Astrocyte (in vitro differentiated cells and primary cell): Measurements from ENCODE around the gene MALAT1. TPM values are rescaled to one million over a fixed set of nuclear protein-coding genes. Genes with fewer than 3 reads are reported as not detected.
"Not testable (repeated sequence)": the region's sequence is repeated elsewhere in the genome, so short reads cannot be mapped to it uniquely, and the experiment has no call there.

Experiments used
- DNase-seq: peaks from one replicate; pipeline ENCODE4 v3.0.0-alpha.2; 2010; ENCODE audit warnings: low read depth
- FAIRE-seq: peaks from 2 replicates; lab custom pipeline; 2011; peaks lifted over from hg19 to GRCh38; lab: Jason Lieb, UNC
- H2AFZ ChIP-seq: 2 replicates; pipeline ENCODE4 v1.6.0; 2012; ENCODE audit warnings: low read depth, low read length, inconsistent platforms
- H3K27ac ChIP-seq: 2 replicates; pipeline ENCODE4 v1.5.1; 2011; ENCODE audit warnings: low read depth, low read length, inconsistent platforms
- H3K27me3 ChIP-seq: 2 replicates; pipeline ENCODE4 v1.6.0; 2011; ENCODE audit warnings: low read length, inconsistent platforms; ENCODE audit not compliant: insufficient read depth
- H3K36me3 ChIP-seq: 2 replicates; pipeline ENCODE4 v1.5.1; 2011; ENCODE audit warnings: low read length, inconsistent platforms; ENCODE audit not compliant: insufficient read depth
- H3K4me1 ChIP-seq: 2 replicates; pipeline ENCODE4 v1.5.1; 2011; ENCODE audit warnings: low read length, inconsistent platforms; ENCODE audit not compliant: insufficient read depth
- H3K4me2 ChIP-seq: 2 replicates; pipeline ENCODE4 v1.6.0; 2012; ENCODE audit warnings: low read length, inconsistent platforms
- H3K4me3 ChIP-seq: 2 replicates; pipeline ENCODE4 v1.5.1; 2011; ENCODE audit warnings: low read depth, mild to moderate bottlenecking, low read length, inconsistent platforms; ENCODE audit not compliant: insufficient read depth
- H3K79me2 ChIP-seq: 2 replicates; pipeline ENCODE4 v1.6.0; 2012; ENCODE audit warnings: mild to moderate bottlenecking, low read length, inconsistent platforms; ENCODE audit not compliant: insufficient read depth
- H3K9ac ChIP-seq: 2 replicates; pipeline ENCODE4 v1.6.0; 2012; ENCODE audit warnings: mild to moderate bottlenecking, low read length, inconsistent platforms
- H3K9me3 ChIP-seq: 2 replicates; pipeline ENCODE4 v1.5.1; 2012; ENCODE audit warnings: low read depth, mild to moderate bottlenecking, low read length, inconsistent platforms; ENCODE audit not compliant: insufficient read depth
- H4K20me1 ChIP-seq: 2 replicates; pipeline ENCODE4 v1.6.0; 2012; ENCODE audit warnings: low read length, inconsistent platforms; ENCODE audit not compliant: insufficient read depth
- H3K27ac Mint-ChIP-seq: one replicate; pipeline ENCODE4 v1.8.0; 2021; ENCODE audit warnings: mild to moderate bottlenecking, mixed read lengths; ENCODE audit not compliant: unreplicated experiment
- H3K27me3 Mint-ChIP-seq: one replicate; pipeline ENCODE4 v1.8.0; 2021; ENCODE audit warnings: low read depth, mixed read lengths; ENCODE audit not compliant: unreplicated experiment
- H3K36me3 Mint-ChIP-seq: one replicate; pipeline ENCODE4 v1.8.0; 2021; ENCODE audit warnings: low read depth, mixed read lengths; ENCODE audit not compliant: unreplicated experiment
- H3K4me1 Mint-ChIP-seq: one replicate; pipeline ENCODE4 v1.8.0; 2021; ENCODE audit warnings: low read depth, mixed read lengths; ENCODE audit not compliant: unreplicated experiment
- H3K4me3 Mint-ChIP-seq: one replicate; pipeline ENCODE4 v1.8.0; 2021; ENCODE audit warnings: mild to moderate bottlenecking, moderate library complexity, mixed read lengths; ENCODE audit not compliant: unreplicated experiment
- H3K9me3 Mint-ChIP-seq: one replicate; pipeline ENCODE4 v1.8.0; 2021; ENCODE audit warnings: mild to moderate bottlenecking, mixed read lengths; ENCODE audit not compliant: unreplicated experiment
- CTCF ChIP-seq: IDR thresholded peaks from 2 replicates; pipeline ENCODE4 v1.5.1; 2011; ENCODE audit warnings: low read depth, mild to moderate bottlenecking, inconsistent platforms, low read length, moderate library complexity; ENCODE audit not compliant: insufficient read depth
- EZH2 ChIP-seq: IDR thresholded peaks from 2 replicates; pipeline ENCODE4 v1.6.1; 2012; ENCODE audit warnings: mild to moderate bottlenecking, low read length, inconsistent platforms; ENCODE audit not compliant: insufficient read depth
- total RNA-seq: library from RNA; stranded (reverse); gene quantifications from 2 replicates; pipeline ENCODE4 v1.2.1, GENCODE V29; 2021

The MALAT1 gene
- total RNA-seq, 1 donor from 2014 or later: 8,991 TPM

- not testable (repeated sequence) for H3K27ac ChIP-seq, H3K27ac Mint-ChIP-seq
- peak overlapping the region; percentile 60 for H3K4me3 Mint-ChIP-seq
Measured at GRCh38 chr11:65523631-65523968, 24.8 kb downstream of the MALAT1 start.

GRCh38 chr11:65524014-65524740, 25.3 kb downstream of the MALAT1 start:
- Histone ChIP-seq H3K4me2 (peak overlapping the region; percentile 87), H3K4me1 (peaks cover 14% of the 10 kb centered on the region), H2AFZ (peak overlapping the region; percentile 59), H3K9me3 (no peaks in the 10 kb centered on the region), H3K9ac (peak overlapping the region; percentile 67), H3K27ac (no peak overlapping the region), H3K27me3 (no peaks in the 10 kb centered on the region), H3K79me2 (peaks cover 34% of the 10 kb centered on the region), H3K4me3 (peak overlapping the region; percentile 46), H4K20me1 (peaks cover 33% of the 10 kb centered on the region), H3K36me3 (no peaks in the 10 kb centered on the region)
- FAIRE-seq (no peak), DNase-seq (no peak)
- Mint-ChIP-seq H3K4me1 (peaks cover 26% of the 10 kb centered on the region), H3K27me3 (no peaks in the 10 kb centered on the region), H3K9me3 (peaks cover 5% of the 10 kb centered on the region), H3K27ac (no peak overlapping the region), H3K4me3 (peak overlapping the region; percentile 60), H3K36me3 (peaks cover 8% of the 10 kb centered on the region)
- no peak for TF ChIP-seq EZH2
- no peak for TF ChIP-seq CTCF

More at GRCh38 chr11:65523631-65523968, 24.8 kb downstream of the MALAT1 start:
- peaks cover 14% of the 10 kb centered on the region for H3K4me1 ChIP-seq
- not testable (repeated sequence) for H3K9ac ChIP-seq, H3K4me2 ChIP-seq, H3K36me3 Mint-ChIP-seq, H3K36me3 ChIP-seq, FAIRE-seq, H3K9me3 Mint-ChIP-seq, DNase-seq, H2AFZ ChIP-seq, H3K4me3 ChIP-seq, H3K27me3 Mint-ChIP-seq, H3K27me3 ChIP-seq, H3K9me3 ChIP-seq
- H3K79me2 ChIP-seq: peaks cover 28% of the 10 kb centered on the region
- H3K4me1 Mint-ChIP-seq: peaks cover 22% of the 10 kb centered on the region
- H4K20me1 ChIP-seq: peaks cover 27% of the 10 kb centered on the region

- peak within 1 kb of the TSS; percentile 98 for H3K4me2 ChIP-seq
- H3K4me3 Mint-ChIP-seq: peak within 1 kb of the TSS; percentile 88
- peaks cover 41% of the 10 kb centered on the region for H4K20me1 ChIP-seq
- H3K27me3 Mint-ChIP-seq: no peaks in the 10 kb centered on the region
- peak within 1 kb of the TSS; percentile 95 for H3K9ac ChIP-seq
- H2AFZ ChIP-seq: peak within 1 kb of the TSS; percentile 59
- H3K36me3 ChIP-seq: peaks cover 4% of the 10 kb centered on the region
- TF ChIP-seq CTCF (no peak), EZH2 (no peak)
- peaks cover 14% of the 10 kb centered on the region for H3K4me1 ChIP-seq
- FAIRE-seq (no peak), DNase-seq (peak; percentile 41)
- peak within 1 kb of the TSS; percentile 92 for H3K27ac Mint-ChIP-seq
- H3K79me2 ChIP-seq: peaks cover 39% of the 10 kb centered on the region
- H3K9me3 ChIP-seq: no peaks in the 10 kb centered on the region
- peaks cover 28% of the 10 kb centered on the region for H3K4me1 Mint-ChIP-seq
- peaks cover 10% of the 10 kb centered on the region for H3K36me3 Mint-ChIP-seq
- H3K9me3 Mint-ChIP-seq: peaks cover 5% of the 10 kb centered on the region
- peak within 1 kb of the TSS; percentile 83 for H3K27ac ChIP-seq
- H3K27me3 ChIP-seq: no peaks in the 10 kb centered on the region
- peak within 1 kb of the TSS; percentile 73 for H3K4me3 ChIP-seq
Measured at GRCh38 chr11:65524741-65525545, 26.1 kb downstream of the MALAT1 start, which contains the start of gene SCYL1. Gene SCYL1, plus strand, starts transcription at chr11:65525083. Its CDS starts 71 bp downstream, at chr11:65525154.
